Activated T-cell treated with anti-CD3 and anti-CD28 coated beads, Interleukin-2, amount 50 U/mL, for 72 hours (primary cell): ENCODE results near the gene FAM20C. TPM values are rescaled to one million over a fixed set of nuclear protein-coding genes. Genes with fewer than 3 reads are reported as not detected.

ENCODE experiments used
- ATAC-seq, 2 donors: fragments of 150-1000 bp; cut with Tn5 transposase; replicated peaks in 1 of 2; 2 replicates each; pipeline ENCODE4 v1.10.0; 2021; ENCODE audit warnings: moderate library complexity in 2 of 2, mild to moderate bottlenecking in 1 of 2
- DNase-seq, 2 donors: peaks; one replicate each; pipeline ENCODE4 v3.0.0; 2021 to 2022; ENCODE audit warnings: mixed read lengths in 1 of 2
- H3K27ac Mint-ChIP-seq: one replicate; pipeline ENCODE4 v1.8.0; 2022; ENCODE audit warnings: mild to moderate bottlenecking, moderate library complexity, mixed read lengths
- H3K27me3 Mint-ChIP-seq: one replicate; pipeline ENCODE4 v1.8.0; 2022; ENCODE audit warnings: low read depth, mixed read lengths
- H3K36me3 Mint-ChIP-seq, 2 donors: one replicate each; pipeline ENCODE4 v1.8.0; 2022; ENCODE audit warnings: mixed read lengths in 2 of 2, mild to moderate bottlenecking in 1 of 2; ENCODE audit not compliant: insufficient read depth in 2 of 2
- H3K4me1 Mint-ChIP-seq: one replicate; pipeline ENCODE4 v1.8.0; 2022; ENCODE audit warnings: low read depth, mixed read lengths
- H3K4me3 Mint-ChIP-seq, 2 donors: one replicate each; pipeline ENCODE4 v1.8.0; 2022; ENCODE audit warnings: mild to moderate bottlenecking in 2 of 2, mixed read lengths in 2 of 2, moderate library complexity in 2 of 2
- H3K9me3 Mint-ChIP-seq, 2 donors: one replicate each; pipeline ENCODE4 v1.8.0; 2022; ENCODE audit warnings: mixed read lengths in 2 of 2
- total RNA-seq, 2 donors: library from RNA; stranded (reverse); gene quantifications; one replicate each; pipeline ENCODE4 v1.2.3, GENCODE V29; 2022

Gene FAM20C
- total RNA-seq, 2 donors from 2014 or later = 0.12 TPM; not detected in 1

GRCh38 chr7:252216-252965 lies 60.0 kb downstream of the FAM20C start:
- no peak for DNase-seq
- Mint-ChIP-seq H3K27ac (no peak overlapping the region), H3K27me3 (no peaks in the 10 kb centered on the region), H3K9me3 (no peaks in the 10 kb centered on the region), H3K4me3 (no peak overlapping the region), H3K36me3 (no peaks in the 10 kb centered on the region), H3K4me1 (no peaks in the 10 kb centered on the region)
- no peak for ATAC-seq

- DNase-seq = no peak
- Mint-ChIP-seq H3K9me3 (no peaks in the 10 kb centered on the region), H3K27me3 (no peaks in the 10 kb centered on the region), H3K4me1 (no peaks in the 10 kb centered on the region), H3K27ac (no peak overlapping the region), H3K4me3 (no peak overlapping the region), H3K36me3 (no peaks in the 10 kb centered on the region)
- ATAC-seq = no peak
Observed at GRCh38 chr7:252981-253380, 60.6 kb downstream of the FAM20C start.

- Mint-ChIP-seq H3K4me3 (no peak overlapping the region), H3K36me3 (no peaks in the 10 kb centered on the region), H3K27ac (no peak overlapping the region), H3K4me1 (no peaks in the 10 kb centered on the region), H3K9me3 (no peaks in the 10 kb centered on the region), H3K27me3 (no peaks in the 10 kb centered on the region)
- ATAC-seq (no peak), DNase-seq (no peak)
Observed at GRCh38 chr7:253581-254336, 61.4 kb downstream of the FAM20C start.

- DNase-seq = no peak
- H3K9me3 Mint-ChIP-seq = no peaks in the 10 kb centered on the region
- H3K4me3 Mint-ChIP-seq = no peak overlapping the region
- no peak for ATAC-seq
- no peaks in the 10 kb centered on the region for H3K27me3 Mint-ChIP-seq
- no peak overlapping the region for H3K27ac Mint-ChIP-seq
- H3K36me3 Mint-ChIP-seq = no peaks in the 10 kb centered on the region
- H3K4me1 Mint-ChIP-seq = no peaks in the 10 kb centered on the region
Observed at GRCh38 chr7:254337-255037, 62.1 kb downstream of the FAM20C start.

GRCh38 chr7:255038-255435 lies 62.7 kb downstream of the FAM20C start:
- no peaks in the 10 kb centered on the region for H3K36me3 Mint-ChIP-seq
- H3K27ac Mint-ChIP-seq = no peak overlapping the region
- H3K4me1 Mint-ChIP-seq = no peaks in the 10 kb centered on the region
- DNase-seq (no peak), ATAC-seq (no peak)
- no peak overlapping the region for H3K4me3 Mint-ChIP-seq
- H3K27me3 Mint-ChIP-seq = no peaks in the 10 kb centered on the region
- H3K9me3 Mint-ChIP-seq = no peaks in the 10 kb centered on the region

- no peak overlapping the region for H3K4me3 Mint-ChIP-seq
- ATAC-seq (no peak), DNase-seq (no peak)
- H3K4me1 Mint-ChIP-seq = no peaks in the 10 kb centered on the region
- H3K27me3 Mint-ChIP-seq = no peaks in the 10 kb centered on the region
- H3K36me3 Mint-ChIP-seq = no peaks in the 10 kb centered on the region
- H3K27ac Mint-ChIP-seq = no peak overlapping the region
- H3K9me3 Mint-ChIP-seq = no peaks in the 10 kb centered on the region
Observed at GRCh38 chr7:255721-256361, 63.5 kb downstream of the FAM20C start.

- Mint-ChIP-seq H3K36me3 (no peaks in the 10 kb centered on the region), H3K4me1 (no peaks in the 10 kb centered on the region)
Observed at GRCh38 chr7:256461-256940, 64.1 kb downstream of the FAM20C start.

GRCh38 chr7:256981-257646 lies 64.7 kb downstream of the FAM20C start:
- peaks cover 0 to 4% of the 10 kb centered on the region in 2 donors for H3K9me3 Mint-ChIP-seq
- ATAC-seq = no peak

More at GRCh38 chr7:256461-256940, 64.1 kb downstream of the FAM20C start:
- no peak for ATAC-seq
- Mint-ChIP-seq H3K9me3 (no peaks in the 10 kb centered on the region), H3K27me3 (no peaks in the 10 kb centered on the region), H3K27ac (no peak overlapping the region), H3K4me3 (no peak overlapping the region)
- no peak for DNase-seq

GRCh38 chr7:257647-257992 lies 65.2 kb downstream of the FAM20C start:
- H3K27me3 Mint-ChIP-seq = no peaks in the 10 kb centered on the region
- no peak overlapping the region for H3K4me3 Mint-ChIP-seq
- H3K27ac Mint-ChIP-seq = no peak overlapping the region
- peaks cover 3 to 8% of the 10 kb centered on the region in 2 donors for H3K9me3 Mint-ChIP-seq
- no peak for DNase-seq
- peaks cover 6 to 10% of the 10 kb centered on the region in 2 donors for H3K36me3 Mint-ChIP-seq
- ATAC-seq = no peak
- H3K4me1 Mint-ChIP-seq = peaks cover 9% of the 10 kb centered on the region

More at GRCh38 chr7:256981-257646, 64.7 kb downstream of the FAM20C start:
- Mint-ChIP-seq H3K27ac (no peak overlapping the region), H3K4me1 (peaks cover 4% of the 10 kb centered on the region), H3K27me3 (no peaks in the 10 kb centered on the region), H3K36me3 (peaks cover under 1 to 5% of the 10 kb centered on the region in 2 donors), H3K4me3 (no peak overlapping the region)
- no peak for DNase-seq

- DNase-seq = no peak
- Mint-ChIP-seq H3K36me3 (peaks cover 7 to 11% of the 10 kb centered on the region in 2 donors), H3K27me3 (no peaks in the 10 kb centered on the region), H3K9me3 (peaks cover 3 to 9% of the 10 kb centered on the region in 2 donors), H3K27ac (no peak overlapping the region), H3K4me3 (no peak overlapping the region), H3K4me1 (peaks cover 10% of the 10 kb centered on the region)
- ATAC-seq = no peak
Observed at GRCh38 chr7:258476-259190, 66.3 kb downstream of the FAM20C start.

GRCh38 chr7:259191-259505 lies 66.8 kb downstream of the FAM20C start:
- H3K9me3 Mint-ChIP-seq = peaks cover 3 to 9% of the 10 kb centered on the region in 2 donors
- DNase-seq = no peak
- no peak for ATAC-seq

More at GRCh38 chr7:259191-259505, 66.8 kb downstream of the FAM20C start:
- Mint-ChIP-seq H3K4me1 (peaks cover 10% of the 10 kb centered on the region), H3K36me3 (peaks cover 7 to 11% of the 10 kb centered on the region in 2 donors), H3K27me3 (no peaks in the 10 kb centered on the region), H3K4me3 (no peak overlapping the region), H3K27ac (no peak overlapping the region)
